Measurements from ENCODE around the gene MCC.
"Not testable (repeated sequence)": the region's sequence is repeated elsewhere in the genome, so short reads cannot be mapped to it uniquely, and the experiment has no call there.

The MCC gene

GRCh38 chr5:113433862-113434612 lies 54.2 kb downstream of the MCC start:
- ATAC-seq (replicated peaks) (no peak), DNase-seq (no peak)
- H3K4me1 Mint-ChIP-seq (ENCODE audit: low read depth in 2 of 2), result no peaks in the 10 kb centered on the region
- H3K9me3 Mint-ChIP-seq, result no peaks in the 10 kb centered on the region
- peaks cover 0 to 9% of the 10 kb centered on the region in 2 donors for H3K27me3 Mint-ChIP-seq
- H3K27ac Mint-ChIP-seq, result no peak overlapping the region
- H3K36me3 Mint-ChIP-seq (ENCODE audit: insufficient read depth), result no peaks in the 10 kb centered on the region
- H3K4me3 Mint-ChIP-seq, result no peak overlapping the region

- no peak overlapping the region for H3K27ac Mint-ChIP-seq
Observed at GRCh38 chr5:113433071-113433470, 55.2 kb downstream of the MCC start.

GRCh38 chr5:113427871-113428574 lies 60.2 kb downstream of the MCC start:
- H3K4me1 Mint-ChIP-seq (ENCODE audit: low read depth in 2 of 2), result no peaks in the 10 kb centered on the region
- no peaks in the 10 kb centered on the region for H3K9me3 Mint-ChIP-seq
- H3K4me3 Mint-ChIP-seq, result no peak overlapping the region
- DNase-seq (no peak), ATAC-seq (replicated peaks) (no peak)
- no peaks in the 10 kb centered on the region for H3K36me3 Mint-ChIP-seq (ENCODE audit: insufficient read depth)
- H3K27me3 Mint-ChIP-seq, result no peaks in the 10 kb centered on the region
- no peak overlapping the region for H3K27ac Mint-ChIP-seq

More at GRCh38 chr5:113433071-113433470, 55.2 kb downstream of the MCC start:
- Mint-ChIP-seq H3K27me3 (peaks cover 0 to 9% of the 10 kb centered on the region in 2 donors), H3K9me3 (no peaks in the 10 kb centered on the region), H3K36me3 (ENCODE audit: insufficient read depth) (no peaks in the 10 kb centered on the region), H3K4me3 (no peak overlapping the region), H3K4me1 (ENCODE audit: low read depth in 2 of 2) (no peaks in the 10 kb centered on the region)
- DNase-seq (no peak), ATAC-seq (replicated peaks) (no peak)

- H3K36me3 Mint-ChIP-seq (ENCODE audit: insufficient read depth), result no peaks in the 10 kb centered on the region
- no peak for ATAC-seq (replicated peaks)
- no peaks in the 10 kb centered on the region for H3K4me1 Mint-ChIP-seq (ENCODE audit: low read depth in 2 of 2)
- H3K27me3 Mint-ChIP-seq, result peaks cover 7 to 14% of the 10 kb centered on the region in 2 donors
- H3K27ac Mint-ChIP-seq, result no peak overlapping the region
- no peaks in the 10 kb centered on the region for H3K9me3 Mint-ChIP-seq
- no peak overlapping the region for H3K4me3 Mint-ChIP-seq
- no peak for DNase-seq
Observed at GRCh38 chr5:113425909-113426308, 62.3 kb downstream of the MCC start.

GRCh38 chr5:113421693-113422092 lies 66.6 kb downstream of the MCC start:
- Mint-ChIP-seq H3K27ac (no peak overlapping the region), H3K4me3 (no peak overlapping the region), H3K4me1 (ENCODE audit: low read depth in 2 of 2) (no peaks in the 10 kb centered on the region), H3K9me3 (no peaks in the 10 kb centered on the region), H3K36me3 (ENCODE audit: insufficient read depth) (no peaks in the 10 kb centered on the region), H3K27me3 (peaks cover 7 to 14% of the 10 kb centered on the region in 2 donors)
- ATAC-seq (replicated peaks) (no peak), DNase-seq (no peak)

- DNase-seq (no peak), ATAC-seq (replicated peaks) (no peak)
- Mint-ChIP-seq H3K9me3 (no peaks in the 10 kb centered on the region), H3K4me3 (no peak overlapping the region), H3K27ac (no peak overlapping the region), H3K27me3 (peaks cover 0 to 6% of the 10 kb centered on the region in 2 donors), H3K4me1 (ENCODE audit: low read depth in 2 of 2) (no peaks in the 10 kb centered on the region), H3K36me3 (ENCODE audit: insufficient read depth) (no peaks in the 10 kb centered on the region)
Observed at GRCh38 chr5:113405530-113405929, 82.7 kb downstream of the MCC start.

GRCh38 chr5:113404269-113404668 lies 84.0 kb downstream of the MCC start:
- Mint-ChIP-seq H3K4me1 (ENCODE audit: low read depth in 2 of 2) (no peaks in the 10 kb centered on the region), H3K36me3 (ENCODE audit: insufficient read depth) (no peaks in the 10 kb centered on the region), H3K9me3 (no peaks in the 10 kb centered on the region), H3K27me3 (peaks cover 0 to 6% of the 10 kb centered on the region in 2 donors), H3K4me3 (no peak overlapping the region), H3K27ac (no peak overlapping the region)
- ATAC-seq (replicated peaks) (no peak), DNase-seq (no peak)

- ATAC-seq (replicated peaks); H3K36me3 Mint-ChIP-seq (ENCODE audit: insufficient read depth); H3K9me3 Mint-ChIP-seq; H3K27ac Mint-ChIP-seq; DNase-seq; H3K4me3 Mint-ChIP-seq; H3K4me1 Mint-ChIP-seq (ENCODE audit: low read depth in 2 of 2): not testable (repeated sequence)
- peaks cover 10 to 14% of the 10 kb centered on the region in 2 donors for H3K27me3 Mint-ChIP-seq
Observed at GRCh38 chr5:113397986-113398385, 90.3 kb downstream of the MCC start.

GRCh38 chr5:113397046-113397445 lies 91.2 kb downstream of the MCC start:
- Mint-ChIP-seq H3K27me3 (peaks cover 10 to 14% of the 10 kb centered on the region in 2 donors), H3K4me3 (no peak overlapping the region), H3K36me3 (ENCODE audit: insufficient read depth) (no peaks in the 10 kb centered on the region), H3K9me3 (no peaks in the 10 kb centered on the region), H3K27ac (no peak overlapping the region), H3K4me1 (ENCODE audit: low read depth in 2 of 2) (no peaks in the 10 kb centered on the region)
- ATAC-seq (replicated peaks), result no peak
- DNase-seq, result no peak

- H3K27me3 Mint-ChIP-seq, result peaks cover 19 to 26% of the 10 kb centered on the region in 2 donors
- H3K4me3 Mint-ChIP-seq, result no peak overlapping the region
- no peaks in the 10 kb centered on the region for H3K36me3 Mint-ChIP-seq (ENCODE audit: insufficient read depth)
- DNase-seq (no peak), ATAC-seq (replicated peaks) (no peak)
- no peak overlapping the region for H3K27ac Mint-ChIP-seq
- H3K9me3 Mint-ChIP-seq, result no peaks in the 10 kb centered on the region
- no peaks in the 10 kb centered on the region for H3K4me1 Mint-ChIP-seq (ENCODE audit: low read depth in 2 of 2)
Observed at GRCh38 chr5:113394658-113395057, 93.6 kb downstream of the MCC start.

- Mint-ChIP-seq H3K4me3 (no peak overlapping the region), H3K4me1 (ENCODE audit: low read depth in 2 of 2) (no peaks in the 10 kb centered on the region), H3K27ac (no peak overlapping the region), H3K36me3 (ENCODE audit: insufficient read depth) (no peaks in the 10 kb centered on the region), H3K9me3 (no peaks in the 10 kb centered on the region), H3K27me3 (peaks cover 24 to 43% of the 10 kb centered on the region in 2 donors)
- no peak for DNase-seq
- no peak for ATAC-seq (replicated peaks)
Observed at GRCh38 chr5:113390224-113390623, 98.0 kb downstream of the MCC start.

- Mint-ChIP-seq H3K27me3 (peaks cover 17 to 52% of the 10 kb centered on the region in 2 donors), H3K4me3 (no peak overlapping the region), H3K27ac (no peak overlapping the region), H3K4me1 (ENCODE audit: low read depth in 2 of 2) (no peaks in the 10 kb centered on the region), H3K36me3 (ENCODE audit: insufficient read depth) (no peaks in the 10 kb centered on the region), H3K9me3 (no peaks in the 10 kb centered on the region)
- ATAC-seq (replicated peaks), result no peak
- no peak for DNase-seq
Observed at GRCh38 chr5:113389116-113389515, 99.1 kb downstream of the MCC start.

GRCh38 chr5:113387844-113388243 lies 100.4 kb downstream of the MCC start:
- Mint-ChIP-seq H3K27ac (no peak overlapping the region), H3K4me1 (ENCODE audit: low read depth in 2 of 2) (no peaks in the 10 kb centered on the region), H3K36me3 (ENCODE audit: insufficient read depth) (no peaks in the 10 kb centered on the region), H3K27me3 (peaks cover 14 to 52% of the 10 kb centered on the region in 2 donors), H3K4me3 (no peak overlapping the region), H3K9me3 (no peaks in the 10 kb centered on the region)
- no peak for DNase-seq
- no peak for ATAC-seq (replicated peaks)

GRCh38 chr5:113384782-113385285 lies 103.4 kb downstream of the MCC start:
- H3K4me3 Mint-ChIP-seq, result no peak overlapping the region
- no peak for ATAC-seq (replicated peaks)
- no peak overlapping the region for H3K27ac Mint-ChIP-seq
- peaks cover 0 to 2% of the 10 kb centered on the region in 2 donors for H3K4me1 Mint-ChIP-seq (ENCODE audit: low read depth in 2 of 2)
- no peaks in the 10 kb centered on the region for H3K9me3 Mint-ChIP-seq
- H3K27me3 Mint-ChIP-seq, result peaks cover 6 to 56% of the 10 kb centered on the region in 2 donors
- DNase-seq, result no peak
- no peaks in the 10 kb centered on the region for H3K36me3 Mint-ChIP-seq (ENCODE audit: insufficient read depth)
